ENCODE measurements around the gene TNFRSF12A.
"Not testable (repeated sequence)": the region's sequence is repeated elsewhere in the genome, so short reads cannot be mapped to it uniquely, and the experiment has no call there.

Gene TNFRSF12A

DNA sequence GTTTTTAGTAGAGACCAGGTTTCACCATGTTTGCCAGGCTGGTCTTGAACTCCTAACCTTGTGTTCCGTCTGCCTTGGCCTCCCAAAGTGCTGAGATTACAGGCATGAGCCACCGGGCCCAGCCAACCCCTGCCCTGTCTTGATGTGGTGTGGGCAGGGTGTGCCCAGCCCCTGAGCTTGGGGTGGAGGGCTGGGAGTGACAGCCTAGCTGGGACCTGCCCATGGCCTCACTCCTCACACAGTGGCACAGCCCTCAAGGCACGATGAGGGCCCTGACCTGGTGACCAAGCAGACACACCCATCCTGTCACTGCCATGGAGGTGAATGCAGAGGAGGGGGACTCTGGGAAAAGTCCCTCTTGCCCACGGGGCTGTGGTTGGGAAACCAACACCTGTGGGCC, 48.3 kb downstream of the TNFRSF12A start:
- TF ChIP-seq, protein P1, sequence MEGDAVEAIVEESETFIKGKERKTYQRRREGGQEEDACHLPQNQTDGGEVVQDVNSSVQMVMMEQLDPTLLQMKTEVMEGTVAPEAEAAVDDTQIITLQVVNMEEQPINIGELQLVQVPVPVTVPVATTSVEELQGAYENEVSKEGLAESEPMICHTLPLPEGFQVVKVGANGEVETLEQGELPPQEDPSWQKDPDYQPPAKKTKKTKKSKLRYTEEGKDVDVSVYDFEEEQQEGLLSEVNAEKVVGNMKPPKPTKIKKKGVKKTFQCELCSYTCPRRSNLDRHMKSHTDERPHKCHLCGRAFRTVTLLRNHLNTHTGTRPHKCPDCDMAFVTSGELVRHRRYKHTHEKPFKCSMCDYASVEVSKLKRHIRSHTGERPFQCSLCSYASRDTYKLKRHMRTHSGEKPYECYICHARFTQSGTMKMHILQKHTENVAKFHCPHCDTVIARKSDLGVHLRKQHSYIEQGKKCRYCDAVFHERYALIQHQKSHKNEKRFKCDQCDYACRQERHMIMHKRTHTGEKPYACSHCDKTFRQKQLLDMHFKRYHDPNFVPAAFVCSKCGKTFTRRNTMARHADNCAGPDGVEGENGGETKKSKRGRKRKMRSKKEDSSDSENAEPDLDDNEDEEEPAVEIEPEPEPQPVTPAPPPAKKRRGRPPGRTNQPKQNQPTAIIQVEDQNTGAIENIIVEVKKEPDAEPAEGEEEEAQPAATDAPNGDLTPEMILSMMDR (IDR thresholded peaks at IDR 0.05; ENCODE audit: insufficient read depth, low read depth, low read length, missing control alignments): no peak

DNA sequence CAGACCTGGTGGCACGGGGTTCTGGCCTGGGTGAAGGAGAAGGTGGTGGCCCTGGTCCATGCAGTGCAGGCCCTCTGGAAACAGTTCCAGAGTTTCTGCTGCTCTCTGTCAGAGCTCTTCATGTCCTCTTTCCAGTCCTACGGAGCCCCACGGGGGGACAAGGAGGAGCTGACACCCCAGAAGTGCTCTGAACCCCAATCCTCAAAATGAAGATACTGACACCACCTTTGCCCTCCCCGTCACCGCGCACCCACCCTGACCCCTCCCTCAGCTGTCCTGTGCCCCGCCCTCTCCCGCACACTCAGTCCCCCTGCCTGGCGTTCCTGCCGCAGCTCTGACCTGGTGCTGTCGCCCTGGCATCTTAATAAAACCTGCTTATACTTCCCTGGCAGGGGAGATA, 49.0 kb downstream of the TNFRSF12A start:
- not testable (repeated sequence) for DNase-seq (ENCODE audit: low read depth); H3K4me3 ChIP-seq (ENCODE audit: low read length)

More for the DNA sequence above, 48.3 kb downstream of the TNFRSF12A start:
- no peak for DNase-seq (ENCODE audit: low read depth)
- no peak overlapping the region for H3K4me3 ChIP-seq (ENCODE audit: low read length)

DNA sequence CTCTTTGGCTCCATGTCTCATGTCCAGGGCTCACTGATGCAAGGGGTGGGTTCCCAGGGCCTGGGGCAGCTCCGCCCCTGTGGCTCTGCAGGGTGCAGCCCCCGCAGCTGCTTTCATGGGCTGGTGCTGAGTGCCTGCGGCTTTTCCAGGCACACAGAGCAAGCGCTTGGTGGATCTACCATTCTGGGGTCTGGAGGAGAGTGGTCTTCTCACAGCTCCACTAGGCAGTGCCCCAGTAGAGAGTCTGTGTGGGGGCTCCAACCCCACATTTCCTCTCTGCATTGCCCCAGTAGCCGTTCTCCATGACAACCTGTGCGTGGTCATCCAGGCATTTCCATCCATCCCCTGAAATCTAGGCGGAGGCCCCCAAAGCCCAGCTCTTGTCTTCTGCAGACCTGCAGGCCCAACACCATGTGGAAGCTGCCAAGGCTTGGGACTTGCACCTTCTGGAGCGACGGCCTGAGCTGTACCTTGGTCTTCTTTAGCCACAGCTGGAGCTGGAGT, 50.5 kb downstream of the TNFRSF12A start:
- H3K4me3 ChIP-seq (ENCODE audit: low read length): no peak overlapping the region
- TF ChIP-seq, protein P1 (IDR thresholded peaks at IDR 0.05; ENCODE audit: insufficient read depth, low read depth, low read length, missing control alignments): no peak
- DNase-seq (ENCODE audit: low read depth): no peak

DNA sequence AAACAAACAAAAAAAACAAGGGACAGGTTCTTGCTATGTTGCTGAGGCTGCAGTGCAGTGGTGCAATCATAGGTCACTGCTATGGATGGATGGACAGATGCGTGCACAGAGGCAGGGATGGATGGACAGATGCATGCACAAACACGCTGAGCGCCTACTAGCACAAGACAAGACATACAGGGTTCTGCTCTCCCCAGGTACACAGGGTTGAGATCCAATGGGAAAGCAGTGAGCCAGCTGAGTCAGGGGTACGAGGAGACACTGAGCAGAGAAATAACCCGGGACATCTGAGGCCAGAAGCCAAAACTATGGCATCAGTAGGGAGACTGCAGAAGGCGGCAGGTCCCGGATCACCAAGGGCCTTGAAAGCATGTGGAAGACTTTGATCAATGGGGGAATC, 51.5 kb downstream of the TNFRSF12A start:
- no peak overlapping the region for H3K4me3 ChIP-seq (ENCODE audit: low read length)
- DNase-seq (ENCODE audit: low read depth): no peak
- TF ChIP-seq, protein P1 (IDR thresholded peaks at IDR 0.05; ENCODE audit: insufficient read depth, low read depth, low read length, missing control alignments): no peak

All from epithelial cell of esophagus (primary cell).